ENCODE measurements around the gene ONECUT3. TPM values are rescaled to one million over a fixed set of nuclear protein-coding genes. Genes with fewer than 3 reads are reported as not detected.

The ONECUT3 gene
- total RNA-seq, 1 donor: not detected

- no peak overlapping the region for H3K27ac ChIP-seq (ENCODE audit: low read depth, low read length)
- TF ChIP-seq CTCF (IDR thresholded peaks at IDR 0.05; ENCODE audit: extremely low read depth, low read depth, low read length): no peak
Observed at GRCh38 chr19:1799695-1800342, 46.5 kb downstream of the ONECUT3 start.

GRCh38 chr19:1804858-1805257 is 51.6 kb downstream of the ONECUT3 start:
- no peak for DNase-seq (ENCODE audit: insufficient read length, low spot score, missing footprints)
- Histone ChIP-seq H3K36me3 (ENCODE audit: insufficient read depth, low read length) (no peaks in the 10 kb centered on the region), H2AFZ (ENCODE audit: low read length) (no peak overlapping the region), H3K79me2 (ENCODE audit: insufficient read depth, low read length) (no peaks in the 10 kb centered on the region), H3K4me1 (ENCODE audit: insufficient read depth, low read length) (no peaks in the 10 kb centered on the region), H3K9me3 (ENCODE audit: low read depth, low read length) (no peaks in the 10 kb centered on the region), H4K20me1 (ENCODE audit: insufficient read depth, low read length) (no peaks in the 10 kb centered on the region), H3K27ac (ENCODE audit: low read depth, low read length) (no peak overlapping the region), H3K4me3 (ENCODE audit: insufficient read depth, low read length) (no peak overlapping the region), H3K27me3 (ENCODE audit: insufficient read depth, low read length) (no peaks in the 10 kb centered on the region), H3K4me2 (ENCODE audit: insufficient read depth, low read length) (no peak overlapping the region)
- TF ChIP-seq CTCF (IDR thresholded peaks at IDR 0.05; ENCODE audit: extremely low read depth, low read depth, low read length): no peak

More at GRCh38 chr19:1799695-1800342, 46.5 kb downstream of the ONECUT3 start:
- no peak overlapping the region for H3K4me2 ChIP-seq (ENCODE audit: insufficient read depth, low read length)
- no peak overlapping the region for H2AFZ ChIP-seq (ENCODE audit: low read length)
- H3K36me3 ChIP-seq (ENCODE audit: insufficient read depth, low read length): no peaks in the 10 kb centered on the region
- DNase-seq (ENCODE audit: insufficient read length, low spot score, missing footprints): no peak
- no peaks in the 10 kb centered on the region for H3K9me3 ChIP-seq (ENCODE audit: low read depth, low read length)
- H3K27me3 ChIP-seq (ENCODE audit: insufficient read depth, low read length): peaks cover 3% of the 10 kb centered on the region
- no peaks in the 10 kb centered on the region for H3K79me2 ChIP-seq (ENCODE audit: insufficient read depth, low read length)
- H4K20me1 ChIP-seq (ENCODE audit: insufficient read depth, low read length): no peaks in the 10 kb centered on the region
- H3K4me1 ChIP-seq (ENCODE audit: insufficient read depth, low read length): no peaks in the 10 kb centered on the region
- H3K4me3 ChIP-seq (ENCODE audit: insufficient read depth, low read length): no peak overlapping the region

DNA sequence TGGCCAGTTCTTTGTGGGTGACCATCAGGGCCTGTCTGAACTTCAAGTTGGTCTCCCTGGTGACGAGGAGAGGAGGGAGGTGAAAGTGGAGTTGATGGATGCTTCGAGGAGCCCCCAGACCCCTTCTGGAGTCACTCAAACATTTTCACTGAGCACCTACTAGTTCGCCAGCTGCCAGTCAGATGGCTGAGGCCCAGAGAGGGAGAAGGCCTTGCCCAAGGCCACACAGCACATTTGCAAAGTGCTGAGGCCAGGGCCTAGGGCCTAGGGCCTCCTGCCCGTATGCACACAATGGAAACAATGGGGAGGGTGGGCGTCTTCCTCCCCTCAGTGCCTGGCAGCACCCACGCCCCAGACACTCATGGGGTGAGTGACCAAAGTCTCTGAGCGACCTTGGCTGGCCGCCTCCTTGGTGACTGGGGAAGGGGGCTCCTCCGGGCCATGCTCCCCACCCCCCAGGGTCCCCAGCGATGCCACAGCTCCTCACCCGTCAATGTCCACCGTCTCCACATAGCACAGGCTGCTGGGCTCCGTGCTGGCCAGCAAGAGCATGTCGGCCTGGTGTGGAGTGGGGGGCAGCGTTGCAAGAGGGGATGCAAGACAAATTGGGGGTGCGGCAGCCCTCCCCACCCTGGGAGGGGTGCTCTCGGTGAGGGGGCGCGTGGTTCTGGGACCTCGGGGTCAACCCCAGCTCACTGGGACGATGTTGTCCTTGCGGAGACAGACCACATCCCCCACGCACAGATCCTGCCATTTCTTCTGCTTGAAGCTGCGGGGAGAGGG is 52.3 kb downstream of the ONECUT3 start:
- no peaks in the 10 kb centered on the region for H3K36me3 ChIP-seq (ENCODE audit: insufficient read depth, low read length)
- H3K27me3 ChIP-seq (ENCODE audit: insufficient read depth, low read length): no peaks in the 10 kb centered on the region
- no peak overlapping the region for H3K4me2 ChIP-seq (ENCODE audit: insufficient read depth, low read length)
- no peaks in the 10 kb centered on the region for H4K20me1 ChIP-seq (ENCODE audit: insufficient read depth, low read length)
- no peak for TF ChIP-seq CTCF (IDR thresholded peaks at IDR 0.05; ENCODE audit: extremely low read depth, low read depth, low read length)
- H3K9me3 ChIP-seq (ENCODE audit: low read depth, low read length): no peaks in the 10 kb centered on the region
- H3K79me2 ChIP-seq (ENCODE audit: insufficient read depth, low read length): no peaks in the 10 kb centered on the region
- no peak for DNase-seq (ENCODE audit: insufficient read length, low spot score, missing footprints)
- no peak overlapping the region for H2AFZ ChIP-seq (ENCODE audit: low read length)
- no peaks in the 10 kb centered on the region for H3K4me1 ChIP-seq (ENCODE audit: insufficient read depth, low read length)
- no peak overlapping the region for H3K4me3 ChIP-seq (ENCODE audit: insufficient read depth, low read length)
- no peak overlapping the region for H3K27ac ChIP-seq (ENCODE audit: low read depth, low read length)

All from osteoblast (primary cell).